HCT116 (cell line): ENCODE data around the gene CPNE7. TPM values are rescaled to one million over a fixed set of nuclear protein-coding genes. Genes with fewer than 3 reads are reported as not detected.
"Not testable (repeated sequence)": the region's sequence is repeated elsewhere in the genome, so short reads cannot be mapped to it uniquely, and the experiment has no call there.

ENCODE experiments used
- ATAC-seq: fragments of 200-7000 bp; cut with Tn5 transposase; 2 replicates; pipeline ENCODE4 v1.9.1; 2020; ENCODE audit warnings: mild to moderate bottlenecking, moderate library complexity
- BruUV-seq: library from RNA; stranded (reverse); fragments of 400-500 nt; replicated peaks from 2 replicates; lab custom pipeline; 2021; lab: Mats Ljungman, UMichigan
- CTCF ChIA-PET: fragments of 300-600 bp; sonication (Branson Sonifier 250); formaldehyde crosslinking; loops from one replicate; lab custom pipeline; 2021; ENCODE audit warnings: antibody characterized with exemption; lab: Charles Lee
- POLR2A ChIA-PET: fragments of 300-600, 350-600 bp; sonication (Branson Sonifier 250); formaldehyde crosslinking; loops from one replicate; lab custom pipeline; 2021; ENCODE audit warnings: antibody characterized with exemption; lab: Charles Lee
- RAD21 ChIA-PET, 2 experiments: fragments of 300-600 bp; sonication (Branson Sonifier 250); formaldehyde crosslinking; loops; one replicate each; lab custom pipeline; 2023; ENCODE audit warnings: low total read pairs in 2 of 2; ENCODE audit not compliant: uncharacterized antibody in 2 of 2, unreplicated experiment in 2 of 2, low non-redundant PET in 1 of 2; lab: Charles Lee
- DNase-seq: peaks from one replicate; pipeline ENCODE4 v3.0.0-alpha.2; 2010; ENCODE audit warnings: low read depth, low spot score
- H2AFZ ChIP-seq: fragments of 200-600 bp; shearing (Covaris generic), sonication (generic); 2 replicates; pipeline ENCODE4 v1.6.1; 2017; ENCODE audit warnings: low read depth, mixed run types, mixed read lengths, antibody characterized with exemption, low read length; ENCODE audit not compliant: poor library complexity, severe bottlenecking
- H3K27ac ChIP-seq: 2 replicates; pipeline ENCODE4 v1.5.1; 2012; ENCODE audit warnings: low read depth, low read length
- H3K27me3 ChIP-seq: fragments of 200-600 bp; sonication (generic); 2 replicates; pipeline ENCODE4 v1.6.1; 2016; ENCODE audit warnings: mixed run types, low read length, mixed read lengths; ENCODE audit not compliant: insufficient read depth
- H3K36me3 ChIP-seq, 2 experiments: fragments of 200-500 bp in 1 of 2; fragments of 200-600 bp in 1 of 2; sonication (Bioruptor generic) in 1 of 2; sonication (generic) in 1 of 2; 2 replicates each; pipeline versions ENCODE4 v1.5.1 to v1.6.1; 2014 to 2016; ENCODE audit warnings: low read length in 2 of 2, inconsistent platforms in 1 of 2, mixed read lengths in 1 of 2, mixed run types in 1 of 2; ENCODE audit not compliant: insufficient read depth in 2 of 2, control insufficient read depth in 1 of 2
- H3K4me1 ChIP-seq, 2 experiments: fragments of 200-600 bp in 1 of 2; sonication (generic) in 1 of 2; 2 replicates each; pipeline versions ENCODE4 v1.5.1 to v1.6.1; 2012 to 2017; ENCODE audit warnings: low read length in 2 of 2, inconsistent platforms in 1 of 2, mild to moderate bottlenecking in 1 of 2, mixed read lengths in 1 of 2, mixed run types in 1 of 2, moderate library complexity in 1 of 2; ENCODE audit not compliant: insufficient read depth in 2 of 2, control insufficient read depth in 1 of 2
- H3K4me2 ChIP-seq: fragments of 200-600 bp; sonication (generic); 2 replicates; pipeline ENCODE4 v1.6.1; 2017; ENCODE audit warnings: mixed run types, low read length, mixed read lengths
- H3K4me3 ChIP-seq, 2 experiments: fragments of 200-600 bp in 1 of 2; sonication (generic) in 1 of 2; replicated peaks in 1 of 2; 2 replicates each; pipeline ENCODE4 v1.5.1; 2011 to 2016; ENCODE audit warnings: low read length in 2 of 2, control low read depth in 1 of 2, low read depth in 1 of 2, mild to moderate bottlenecking in 1 of 2, mixed read lengths in 1 of 2, mixed run types in 1 of 2
- H3K79me2 ChIP-seq: fragments of 200-600 bp; sonication (generic); 2 replicates; pipeline ENCODE4 v1.6.1; 2017; ENCODE audit warnings: mild to moderate bottlenecking, mixed run types, low read length, moderate library complexity, mixed read lengths; ENCODE audit not compliant: insufficient read depth
- H3K9ac ChIP-seq: fragments of 200-600 bp; sonication (generic); 2 replicates; pipeline ENCODE4 v1.6.1; 2016; ENCODE audit warnings: low read length, mixed read lengths
- H3K9me2 ChIP-seq: fragments of 200-600 bp; sonication (generic), shearing (Covaris generic); 2 replicates; pipeline ENCODE4 v1.6.1; 2017; ENCODE audit warnings: mixed run types, mild to moderate bottlenecking, moderate library complexity; ENCODE audit not compliant: insufficient read depth
- H3K9me3 ChIP-seq, 2 experiments: fragments of 200-500 bp in 1 of 2; fragments of 200-600 bp in 1 of 2; sonication (Bioruptor generic) in 1 of 2; sonication (generic) in 1 of 2; 2 replicates each; pipeline ENCODE4 v1.6.1; 2014 to 2017; ENCODE audit warnings: low read length in 2 of 2, mixed read lengths in 2 of 2, inconsistent platforms in 1 of 2, low read depth in 1 of 2, mild to moderate bottlenecking in 1 of 2, mixed run types in 1 of 2, moderate library complexity in 1 of 2; ENCODE audit not compliant: control insufficient read depth in 1 of 2, insufficient read depth in 1 of 2
- H4K20me1 ChIP-seq: fragments of 200-600 bp; sonication (generic), shearing (Covaris generic); 2 replicates; pipeline ENCODE4 v1.6.1; 2017; ENCODE audit warnings: mixed run types, mild to moderate bottlenecking, moderate library complexity; ENCODE audit not compliant: insufficient read depth
- ELF1 ChIP-seq: IDR thresholded peaks from 2 replicates; pipeline ENCODE4 v1.6.1; 2012; ENCODE audit warnings: low read depth, borderline replicate concordance
- EZH2 ChIP-seq: fragments of 200-600 bp; sonication (generic); IDR thresholded peaks from 2 replicates; pipeline ENCODE4 v1.6.1; 2017; ENCODE audit warnings: antibody characterized with exemption, mixed run types
- RAD21 ChIP-seq: IDR thresholded peaks from 2 replicates; pipeline ENCODE4 v1.6.1; 2012; ENCODE audit warnings: low read depth, mild to moderate bottlenecking
- SP1 ChIP-seq: IDR thresholded peaks from 2 replicates; pipeline ENCODE4 v1.6.1; 2012; ENCODE audit warnings: low read depth
- intact Hi-C: fragments of 100-400 bp; cut with micrococcal nuclease; formaldehyde crosslinking; loops from 2 replicates; pipeline ENCODE4 v1.10.0; 2022
- total RNA-seq: library from RNA; stranded (reverse); gene quantifications from one replicate; pipeline ENCODE4 v1.2.1, GENCODE V29; 2021; ENCODE audit not compliant: unreplicated experiment
- TF ChIP-seq, protein P1 (sequence below): IDR thresholded peaks from 2 replicates; pipeline ENCODE4 v1.6.1; 2012

CPNE7 gene
- total RNA-seq, 1 experiment from 2014 or later: 201 TPM

DNA sequence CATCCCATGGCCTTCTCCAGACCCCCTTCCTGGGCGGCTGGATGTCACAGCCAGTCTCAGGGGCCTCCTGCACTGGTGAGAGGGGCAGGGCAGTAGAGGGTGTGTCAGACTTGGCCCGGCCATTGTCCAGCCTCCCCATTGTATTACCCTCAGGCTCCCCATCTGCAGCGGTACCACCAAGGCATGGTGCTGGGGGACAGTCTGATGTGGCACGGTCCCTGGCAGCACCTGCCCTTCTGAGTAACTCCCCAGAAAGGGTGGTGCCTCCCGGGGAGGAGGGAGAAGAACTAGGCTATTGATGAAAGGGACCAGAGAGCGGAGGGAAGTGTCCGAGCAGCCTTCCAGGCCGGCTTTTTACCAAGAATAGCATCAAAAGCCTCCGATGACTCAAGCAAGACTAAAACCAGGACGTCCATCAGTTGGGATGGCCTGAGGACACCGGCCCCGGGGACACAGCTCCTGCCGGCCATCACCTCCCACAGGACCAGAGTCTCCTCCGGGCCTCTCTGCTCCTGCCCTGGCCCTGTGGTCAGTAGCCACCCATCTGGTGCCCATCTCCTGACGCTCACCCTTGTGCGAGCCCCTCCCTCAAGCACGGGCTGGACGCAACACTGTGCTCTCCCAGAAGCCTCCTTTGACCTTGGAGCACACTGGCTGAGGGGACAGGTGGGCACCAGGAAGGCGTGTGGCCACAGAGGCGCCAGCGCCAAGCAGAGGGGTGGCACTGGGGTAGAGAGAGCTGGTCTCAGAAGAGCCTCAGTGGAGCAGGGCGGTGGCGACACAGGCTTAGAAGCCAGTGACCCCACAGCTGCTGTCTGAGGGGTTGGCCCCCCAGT, 5.8 kb upstream of the CPNE7 start:
- BruUV-seq: no TSS peak
- TF ChIP-seq ELF1: no peak
- TF ChIP-seq, all 23 proteins: peak for 0
- intact Hi-C loops: loop anchor here (10.0 kb wide), 1 partner anchor 755 kb away; the partner anchor contains the start of gene APRT
- no peaks in the 10 kb centered on the region for H3K9me2 ChIP-seq
- no peak overlapping the region for H3K4me3 ChIP-seq
- no peaks in the 10 kb centered on the region for H3K27me3 ChIP-seq
- ChIA-PET POLR2A (no interaction called here), RAD21 (no interaction called here), CTCF (no interaction called here)
- ATAC-seq: no peak
- peaks cover 24 to 41% of the 10 kb centered on the region in 2 experiments for H3K4me1 ChIP-seq
- no peak overlapping the region for H3K9ac ChIP-seq
- no peak overlapping the region for H3K4me2 ChIP-seq
- no peaks in the 10 kb centered on the region; the same call in 1 of the 2 replicates for H3K79me2 ChIP-seq
- H4K20me1 ChIP-seq: peaks cover 7% of the 10 kb centered on the region; the same call in 1 of the 2 replicates
- H3K27ac ChIP-seq: no peak overlapping the region
- no peaks in the 10 kb centered on the region; a peak in 1 of 4 replicates for H3K36me3 ChIP-seq
- DNase-seq: no peak
- H2AFZ ChIP-seq: no peak overlapping the region
- H3K9me3 ChIP-seq: no peaks in the 10 kb centered on the region

DNA sequence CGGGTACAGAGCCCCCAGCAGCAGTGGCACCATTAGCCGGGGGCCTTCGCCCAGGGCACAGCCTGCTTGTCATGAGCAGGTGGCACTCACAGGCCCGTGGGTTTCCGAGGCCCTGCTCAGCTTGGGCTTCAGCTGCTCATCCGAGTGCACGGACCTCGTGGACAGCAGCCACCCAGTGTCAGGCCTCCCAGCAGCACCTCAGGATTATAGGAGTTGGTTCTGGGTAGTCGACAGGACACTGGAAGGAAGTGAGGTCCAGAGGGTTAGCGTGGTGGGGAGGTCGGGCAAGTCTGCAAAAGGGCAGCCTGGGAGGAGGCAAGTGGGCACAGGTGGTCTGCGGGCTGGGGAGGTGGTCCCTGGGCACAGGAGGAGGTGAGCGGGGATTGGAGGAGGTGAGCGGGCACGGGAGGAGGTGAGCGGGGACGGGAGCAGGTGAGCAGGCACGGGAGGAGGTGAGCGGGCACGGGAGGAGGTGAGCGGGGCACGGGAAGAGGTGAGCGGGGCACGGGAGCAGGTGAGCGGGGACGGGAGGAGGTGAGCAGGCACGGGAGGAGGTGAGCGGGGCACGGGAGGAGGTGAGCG, 5.1 kb upstream of the CPNE7 start:
- no peaks in the 10 kb centered on the region for H3K27me3 ChIP-seq
- no TSS peak for BruUV-seq
- H2AFZ ChIP-seq: no peak overlapping the region
- peaks cover under 1% of the 10 kb centered on the region; the same call in 1 of the 2 replicates for H4K20me1 ChIP-seq
- H3K4me1 ChIP-seq: peaks cover 17 to 41% of the 10 kb centered on the region in 2 experiments
- H3K4me3 ChIP-seq: no peak overlapping the region
- H3K9me3 ChIP-seq: no peaks in the 10 kb centered on the region
- no peaks in the 10 kb centered on the region for H3K9me2 ChIP-seq
- DNase-seq: no peak
- H3K4me2 ChIP-seq: no peak overlapping the region
- H3K27ac ChIP-seq: no peak overlapping the region
- ChIA-PET POLR2A (no interaction called here), RAD21 (no interaction called here), CTCF (no interaction called here)
- H3K36me3 ChIP-seq: no peaks in the 10 kb centered on the region
- H3K9ac ChIP-seq: no peak overlapping the region
- no peak for ATAC-seq
- intact Hi-C loops: no loop called here
- TF ChIP-seq RAD21: no peak
- TF ChIP-seq SP1: no peak
- TF ChIP-seq, protein P1, sequence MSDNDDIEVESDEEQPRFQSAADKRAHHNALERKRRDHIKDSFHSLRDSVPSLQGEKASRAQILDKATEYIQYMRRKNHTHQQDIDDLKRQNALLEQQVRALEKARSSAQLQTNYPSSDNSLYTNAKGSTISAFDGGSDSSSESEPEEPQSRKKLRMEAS: no peak
- no peak for TF ChIP-seq EZH2
- peaks cover 3% of the 10 kb centered on the region; the same call in 1 of the 2 replicates for H3K79me2 ChIP-seq

DNA sequence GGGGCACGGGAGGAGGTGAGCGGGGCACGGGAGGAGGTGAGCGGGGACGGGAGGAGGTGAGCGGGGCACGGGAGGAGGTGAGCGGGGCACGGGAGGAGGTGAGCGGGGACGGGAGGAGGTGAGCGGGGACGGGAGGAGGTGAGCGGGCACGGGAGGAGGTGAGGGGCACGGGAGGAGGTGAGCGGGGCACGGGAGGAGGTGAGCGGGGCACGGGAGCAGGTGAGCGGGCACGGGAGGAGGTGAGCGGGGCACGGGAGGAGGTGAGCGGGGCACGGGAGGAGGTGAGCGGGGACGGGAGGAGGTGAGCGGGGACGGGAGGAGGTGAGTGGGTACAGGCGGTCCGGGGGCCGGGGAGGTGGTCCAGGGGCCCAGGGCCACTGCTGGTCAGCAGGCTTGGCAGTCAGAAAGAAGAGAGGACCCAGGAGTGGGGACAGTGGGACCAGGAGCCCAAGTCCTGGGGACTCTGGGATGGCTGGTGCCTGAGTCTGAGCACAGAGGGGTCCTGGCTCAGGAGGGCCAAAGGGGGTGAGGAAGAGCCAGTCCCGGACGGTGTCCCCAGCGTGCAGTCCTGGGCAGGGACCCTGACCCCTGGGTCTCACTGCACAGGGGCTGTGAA, 4.5 kb upstream of the CPNE7 start:
- H3K27ac ChIP-seq, RAD21 ChIA-PET, H3K36me3 ChIP-seq, CTCF ChIA-PET, H3K9me3 ChIP-seq, intact Hi-C loops, H3K4me2 ChIP-seq, H2AFZ ChIP-seq, H3K9ac ChIP-seq, POLR2A ChIA-PET, H3K9me2 ChIP-seq, H3K4me3 ChIP-seq, ATAC-seq, H3K79me2 ChIP-seq, DNase-seq, H3K27me3 ChIP-seq, BruUV-seq, H4K20me1 ChIP-seq: not testable (repeated sequence)
- peaks cover 15 to 34% of the 10 kb centered on the region in 2 experiments for H3K4me1 ChIP-seq
